ENCODE measurements around the gene ECHDC3. TPM values are rescaled to one million over a fixed set of nuclear protein-coding genes. Genes with fewer than 3 reads are reported as not detected.

Gene ECHDC3
- total and polyA plus RNA-seq, 2 of the 13 experiments (the other 11 are each of a cell fraction or from before 2014, with no cell fraction given) = not detected

DNA sequence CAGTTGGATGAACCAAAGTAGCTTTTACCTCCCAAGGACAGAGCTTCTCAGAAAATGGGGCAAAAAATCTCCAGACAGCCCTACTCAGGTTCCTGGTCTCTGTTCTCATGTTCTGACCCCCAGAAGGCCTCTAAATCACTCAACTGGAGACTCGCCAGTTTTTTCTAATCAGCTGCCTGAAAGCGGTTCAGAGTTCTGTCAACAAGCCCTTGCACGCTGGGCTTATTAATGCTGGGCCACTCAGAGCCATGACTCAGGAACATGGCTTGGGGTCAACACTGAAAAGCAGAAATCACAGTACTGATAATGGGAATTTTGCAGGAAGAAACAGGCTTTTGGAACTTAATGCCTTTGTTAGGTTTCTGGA, 15.3 kb downstream of the ECHDC3 start (continued):
- TF ChIP-seq, protein P1, sequence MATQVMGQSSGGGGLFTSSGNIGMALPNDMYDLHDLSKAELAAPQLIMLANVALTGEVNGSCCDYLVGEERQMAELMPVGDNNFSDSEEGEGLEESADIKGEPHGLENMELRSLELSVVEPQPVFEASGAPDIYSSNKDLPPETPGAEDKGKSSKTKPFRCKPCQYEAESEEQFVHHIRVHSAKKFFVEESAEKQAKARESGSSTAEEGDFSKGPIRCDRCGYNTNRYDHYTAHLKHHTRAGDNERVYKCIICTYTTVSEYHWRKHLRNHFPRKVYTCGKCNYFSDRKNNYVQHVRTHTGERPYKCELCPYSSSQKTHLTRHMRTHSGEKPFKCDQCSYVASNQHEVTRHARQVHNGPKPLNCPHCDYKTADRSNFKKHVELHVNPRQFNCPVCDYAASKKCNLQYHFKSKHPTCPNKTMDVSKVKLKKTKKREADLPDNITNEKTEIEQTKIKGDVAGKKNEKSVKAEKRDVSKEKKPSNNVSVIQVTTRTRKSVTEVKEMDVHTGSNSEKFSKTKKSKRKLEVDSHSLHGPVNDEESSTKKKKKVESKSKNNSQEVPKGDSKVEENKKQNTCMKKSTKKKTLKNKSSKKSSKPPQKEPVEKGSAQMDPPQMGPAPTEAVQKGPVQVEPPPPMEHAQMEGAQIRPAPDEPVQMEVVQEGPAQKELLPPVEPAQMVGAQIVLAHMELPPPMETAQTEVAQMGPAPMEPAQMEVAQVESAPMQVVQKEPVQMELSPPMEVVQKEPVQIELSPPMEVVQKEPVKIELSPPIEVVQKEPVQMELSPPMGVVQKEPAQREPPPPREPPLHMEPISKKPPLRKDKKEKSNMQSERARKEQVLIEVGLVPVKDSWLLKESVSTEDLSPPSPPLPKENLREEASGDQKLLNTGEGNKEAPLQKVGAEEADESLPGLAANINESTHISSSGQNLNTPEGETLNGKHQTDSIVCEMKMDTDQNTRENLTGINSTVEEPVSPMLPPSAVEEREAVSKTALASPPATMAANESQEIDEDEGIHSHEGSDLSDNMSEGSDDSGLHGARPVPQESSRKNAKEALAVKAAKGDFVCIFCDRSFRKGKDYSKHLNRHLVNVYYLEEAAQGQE (IDR thresholded peaks at IDR 0.05; ENCODE audit: borderline replicate concordance in 1 of 2, low read depth in 1 of 2, low read length in 2 of 2) = 0 out of 4 replicates have a peak, but pooled peaks of 1 of the 2 experiments have one; percentile 20
- TF ChIP-seq ZNF784 (CRISPR knock-in tag; IDR thresholded peaks at IDR 0.05; ENCODE audit: borderline replicate concordance) (no peak), ZNF790 (CRISPR knock-in tag; IDR thresholded peaks at IDR 0.05; ENCODE audit: borderline replicate concordance) (no peak), ZNF607 (CRISPR knock-in tag; IDR thresholded peaks at IDR 0.05; ENCODE audit: borderline replicate concordance) (no peak), E2F5 (CRISPR knock-in tag; conservative IDR thresholded peaks at IDR 0.05) (no peak), ZNF205 (CRISPR knock-in tag; IDR thresholded peaks at IDR 0.05) (no peak), ARID2 (CRISPR knock-in tag; IDR thresholded peaks at IDR 0.05; ENCODE audit: borderline replicate concordance) (no peak), CSRNP2 (CRISPR knock-in tag; conservative IDR thresholded peaks at IDR 0.05; ENCODE audit: low read depth) (no peak), HHEX (CRISPR knock-in tag; IDR thresholded peaks at IDR 0.05) (0 out of 2 replicates have a peak, but pooled peaks have one; percentile 27), NFIC (IDR thresholded peaks at IDR 0.05; ENCODE audit: low read length) (peak; percentile 63), ZNF460 (CRISPR knock-in tag; IDR thresholded peaks at IDR 0.05; ENCODE audit: borderline replicate concordance) (no peak), ZNF333 (CRISPR knock-in tag; IDR thresholded peaks at IDR 0.05; ENCODE audit: borderline replicate concordance) (no peak), IRF2 (CRISPR knock-in tag; IDR thresholded peaks at IDR 0.05) (no peak), ZNF652 (CRISPR knock-in tag; IDR thresholded peaks at IDR 0.05; ENCODE audit: borderline replicate concordance, low read depth) (no peak), CREM (IDR thresholded peaks at IDR 0.05) (no peak), CREM (CRISPR knock-in tag; IDR thresholded peaks at IDR 0.05) (no peak)
- TF ChIP-seq, protein P2, sequence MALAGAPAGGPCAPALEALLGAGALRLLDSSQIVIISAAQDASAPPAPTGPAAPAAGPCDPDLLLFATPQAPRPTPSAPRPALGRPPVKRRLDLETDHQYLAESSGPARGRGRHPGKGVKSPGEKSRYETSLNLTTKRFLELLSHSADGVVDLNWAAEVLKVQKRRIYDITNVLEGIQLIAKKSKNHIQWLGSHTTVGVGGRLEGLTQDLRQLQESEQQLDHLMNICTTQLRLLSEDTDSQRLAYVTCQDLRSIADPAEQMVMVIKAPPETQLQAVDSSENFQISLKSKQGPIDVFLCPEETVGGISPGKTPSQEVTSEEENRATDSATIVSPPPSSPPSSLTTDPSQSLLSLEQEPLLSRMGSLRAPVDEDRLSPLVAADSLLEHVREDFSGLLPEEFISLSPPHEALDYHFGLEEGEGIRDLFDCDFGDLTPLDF (CRISPR knock-in tag; IDR thresholded peaks at IDR 0.05) = no peak

All from HepG2 (cell line).